SK-N-MC (cell line): ENCODE data around the gene DLG2.

Experiments
- DNase-seq: peaks from one replicate; pipeline ENCODE4 v3.0.0-alpha.2; 2011; ENCODE audit warnings: low read depth, low spot score
- H3K27ac ChIP-seq: fragments of 200-600 bp; sonication (generic); 2 replicates; pipeline ENCODE4 v1.5.1; 2016; ENCODE audit warnings: mixed run types
- H3K36me3 ChIP-seq: fragments of 200-600 bp; sonication (generic); 2 replicates; pipeline ENCODE4 v1.6.1; 2017; ENCODE audit warnings: antibody characterized with exemption, low read length, mixed read lengths; ENCODE audit not compliant: insufficient read depth
- H3K4me3 ChIP-seq: fragments of 200-600 bp; sonication (generic); 2 replicates; pipeline ENCODE4 v1.5.1; 2016
- H3K9ac ChIP-seq: fragments of 200-600 bp; sonication (generic); 2 replicates; pipeline ENCODE4 v1.8.0; 2017; ENCODE audit warnings: mixed run types, mixed read lengths; ENCODE audit not compliant: insufficient read length
- H3K9me3 ChIP-seq: fragments of 200-600 bp; sonication (generic); 2 replicates; pipeline ENCODE4 v1.6.1; 2017; ENCODE audit warnings: low read depth, mild to moderate bottlenecking, antibody characterized with exemption, low read length, moderate library complexity, mixed read lengths
- EZH2 ChIP-seq: fragments of 200-600 bp; sonication (generic); IDR thresholded peaks from one replicate; pipeline ENCODE4 v1.6.1; 2017; ENCODE audit warnings: antibody characterized with exemption
- FOXP2 ChIP-seq: optimal IDR thresholded peaks from 2 replicates; pipeline ENCODE3; 2011; ENCODE audit warnings: mild to moderate bottlenecking, moderate library complexity; ENCODE audit not compliant: insufficient read depth; ENCODE audit errors: extremely low read length, control extremely low read depth
- POLR2AphosphoS5 ChIP-seq: IDR thresholded peaks from 2 replicates; pipeline ENCODE4 v1.6.1; 2012; ENCODE audit warnings: mild to moderate bottlenecking, low read depth, low read length, borderline replicate concordance

DLG2 gene

GRCh38 chr11:83662494-83662893 is 1964.7 kb downstream of the DLG2 start:
- H3K9ac ChIP-seq = no peak overlapping the region
- H3K4me3 ChIP-seq = no peak overlapping the region
- H3K9me3 ChIP-seq = no peaks in the 10 kb centered on the region
- TF ChIP-seq POLR2AphosphoS5 (no peak), EZH2 (no peak), FOXP2 (no peak)
- DNase-seq = no peak
- peaks cover 44% of the 10 kb centered on the region for H3K36me3 ChIP-seq
- H3K27ac ChIP-seq = peak overlapping the region; percentile 42; the same call in 1 of the 2 replicates

- Histone ChIP-seq H3K9ac (no peak overlapping the region), H3K36me3 (peaks cover 38% of the 10 kb centered on the region), H3K4me3 (no peak overlapping the region), H3K9me3 (no peaks in the 10 kb centered on the region), H3K27ac (no peak overlapping the region)
- DNase-seq = no peak
- TF ChIP-seq POLR2AphosphoS5 = no peak
- TF ChIP-seq EZH2 = no peak
- TF ChIP-seq FOXP2 = no peak
These were observed 1965.4 kb downstream of the DLG2 start for GRCh38 chr11:83661491-83662350.

GRCh38 chr11:83659466-83659865 is 1967.7 kb downstream of the DLG2 start:
- Histone ChIP-seq H3K36me3 (peaks cover 43% of the 10 kb centered on the region), H3K27ac (no peak overlapping the region), H3K9ac (no peak overlapping the region), H3K4me3 (no peak overlapping the region), H3K9me3 (no peaks in the 10 kb centered on the region)
- DNase-seq = no peak
- no peak for TF ChIP-seq EZH2
- no peak for TF ChIP-seq FOXP2
- TF ChIP-seq POLR2AphosphoS5 = no peak

- H3K9ac ChIP-seq = no peak overlapping the region
- no peak for TF ChIP-seq FOXP2
- TF ChIP-seq POLR2AphosphoS5 = no peak
- no peak for TF ChIP-seq EZH2
- no peak for DNase-seq
These were observed 1970.3 kb downstream of the DLG2 start for GRCh38 chr11:83656796-83657330.

GRCh38 chr11:83655976-83656375 is 1971.2 kb downstream of the DLG2 start:
- DNase-seq = no peak
- 0 out of 2 replicates have a peak overlapping the region, but pooled peaks have one; percentile 17 for H3K27ac ChIP-seq
- H3K36me3 ChIP-seq = peaks cover 46% of the 10 kb centered on the region

More at GRCh38 chr11:83656796-83657330, 1970.3 kb downstream of the DLG2 start:
- no peak overlapping the region for H3K27ac ChIP-seq
- peaks cover 46% of the 10 kb centered on the region for H3K36me3 ChIP-seq
- no peak overlapping the region for H3K4me3 ChIP-seq
- H3K9me3 ChIP-seq = no peaks in the 10 kb centered on the region

GRCh38 chr11:83649528-83649855 is 1977.7 kb downstream of the DLG2 start:
- DNase-seq = peak; percentile 71
- H3K27ac ChIP-seq = peak overlapping the region; percentile 87
- TF ChIP-seq FOXP2 (no peak), POLR2AphosphoS5 (peak; percentile 39; the same call in 1 of the 2 replicates)
- H3K9me3 ChIP-seq = no peaks in the 10 kb centered on the region
- H3K4me3 ChIP-seq = peak overlapping the region; percentile 37
- no peak overlapping the region for H3K9ac ChIP-seq
- H3K36me3 ChIP-seq = peaks cover 18% of the 10 kb centered on the region

More at GRCh38 chr11:83655976-83656375, 1971.2 kb downstream of the DLG2 start:
- no peak overlapping the region for H3K9ac ChIP-seq
- H3K4me3 ChIP-seq = no peak overlapping the region
- TF ChIP-seq EZH2 (no peak), POLR2AphosphoS5 (no peak), FOXP2 (no peak)
- H3K9me3 ChIP-seq = no peaks in the 10 kb centered on the region

- no peak for DNase-seq
- H3K36me3 ChIP-seq = peaks cover 12% of the 10 kb centered on the region
- H3K9me3 ChIP-seq = no peaks in the 10 kb centered on the region
- TF ChIP-seq POLR2AphosphoS5 (no peak), FOXP2 (no peak), EZH2 (no peak)
- H3K9ac ChIP-seq = no peak overlapping the region
- H3K4me3 ChIP-seq = peak overlapping the region; percentile 14; the same call in 1 of the 2 replicates
- H3K27ac ChIP-seq = peak overlapping the region; percentile 87
These were observed 1978.3 kb downstream of the DLG2 start for GRCh38 chr11:83648610-83649527.
